Measurements from ENCODE around the gene DPH2.

Gene DPH2, protein sequence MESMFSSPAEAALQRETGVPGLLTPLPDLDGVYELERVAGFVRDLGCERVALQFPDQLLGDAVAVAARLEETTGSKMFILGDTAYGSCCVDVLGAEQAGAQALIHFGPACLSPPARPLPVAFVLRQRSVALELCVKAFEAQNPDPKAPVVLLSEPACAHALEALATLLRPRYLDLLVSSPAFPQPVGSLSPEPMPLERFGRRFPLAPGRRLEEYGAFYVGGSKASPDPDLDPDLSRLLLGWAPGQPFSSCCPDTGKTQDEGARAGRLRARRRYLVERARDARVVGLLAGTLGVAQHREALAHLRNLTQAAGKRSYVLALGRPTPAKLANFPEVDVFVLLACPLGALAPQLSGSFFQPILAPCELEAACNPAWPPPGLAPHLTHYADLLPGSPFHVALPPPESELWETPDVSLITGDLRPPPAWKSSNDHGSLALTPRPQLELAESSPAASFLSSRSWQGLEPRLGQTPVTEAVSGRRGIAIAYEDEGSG

DNA sequence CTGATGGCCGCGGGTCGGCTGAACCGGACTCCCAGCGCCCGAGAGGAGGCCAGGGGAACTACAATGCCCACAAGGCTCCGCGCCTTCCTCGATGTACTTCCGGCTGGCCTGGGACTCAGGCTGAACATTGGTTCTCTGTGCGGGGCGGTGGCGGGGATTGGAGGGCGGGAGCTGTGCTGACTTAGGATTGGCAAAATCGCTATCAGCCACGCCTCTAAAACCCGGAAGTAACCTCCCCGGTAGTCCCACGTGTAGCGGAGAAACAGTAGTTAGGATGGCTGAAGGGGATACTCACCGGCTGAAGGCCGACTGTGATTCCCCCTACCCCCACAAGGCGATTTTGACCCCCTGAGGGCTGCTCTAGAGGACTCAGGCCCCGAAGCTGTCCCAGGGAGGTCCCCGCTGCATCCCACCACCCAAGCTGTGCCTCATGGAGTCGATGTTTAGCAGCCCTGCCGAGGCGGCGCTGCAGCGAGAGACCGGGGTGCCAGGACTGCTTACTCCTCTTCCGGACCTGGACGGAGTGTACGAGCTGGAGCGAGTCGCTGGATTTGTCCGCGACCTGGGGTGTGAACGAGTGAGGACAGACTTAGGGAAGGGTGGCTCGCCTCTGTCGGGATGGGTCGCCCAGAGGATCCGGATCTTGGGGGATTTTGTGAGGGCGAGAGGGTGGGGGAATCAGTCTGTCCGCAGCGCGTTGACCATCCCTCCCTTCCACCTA, at the start of gene DPH2:
Gene DPH2 (plus strand): TSS at position 265 of the 721 bp plus-strand sequence. CDS start 166 bp downstream, at position 431.
- DNase-seq = peak; percentile 98

DNA sequence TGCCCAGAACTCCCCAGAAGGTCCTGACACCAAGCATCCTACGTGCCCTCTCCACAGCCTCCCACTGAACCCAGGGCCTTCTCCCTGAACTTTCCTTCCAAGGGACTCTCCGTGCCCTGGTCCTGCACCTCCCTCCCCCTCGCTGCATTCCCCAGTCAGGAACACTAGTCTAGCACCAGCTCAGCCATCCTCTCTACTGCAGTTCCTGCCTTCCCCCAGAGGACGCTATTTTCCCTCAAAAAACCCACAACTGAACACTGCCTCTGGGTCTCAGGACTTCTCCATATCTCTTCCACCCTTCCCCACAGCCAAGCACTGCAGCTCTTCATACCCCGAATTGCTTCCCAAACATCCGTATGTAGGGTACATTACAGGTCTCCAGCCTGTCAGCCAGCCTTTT, 48.8 kb upstream of the DPH2 start:
- DNase-seq = no peak

DNA sequence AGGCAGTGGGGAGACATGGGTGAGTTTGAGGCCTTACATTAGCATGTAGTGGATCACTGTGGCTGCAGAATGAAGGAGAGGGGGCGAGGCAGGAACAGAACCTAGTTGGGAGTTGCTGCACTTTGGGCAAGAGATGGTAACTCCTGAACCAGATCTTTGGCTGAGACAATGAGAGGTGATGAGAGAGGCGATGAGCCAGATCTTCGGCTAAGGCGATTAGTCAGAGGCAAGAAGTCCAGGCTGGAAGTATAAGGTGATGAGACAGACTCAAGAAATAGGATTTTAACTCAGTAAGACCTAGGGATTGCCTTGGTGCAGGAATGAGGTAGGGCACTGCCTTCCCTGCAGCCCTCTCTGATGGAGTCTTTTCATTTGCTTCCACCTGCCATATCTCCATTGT, 45.3 kb upstream of the DPH2 start:
- no peak for DNase-seq

DNA sequence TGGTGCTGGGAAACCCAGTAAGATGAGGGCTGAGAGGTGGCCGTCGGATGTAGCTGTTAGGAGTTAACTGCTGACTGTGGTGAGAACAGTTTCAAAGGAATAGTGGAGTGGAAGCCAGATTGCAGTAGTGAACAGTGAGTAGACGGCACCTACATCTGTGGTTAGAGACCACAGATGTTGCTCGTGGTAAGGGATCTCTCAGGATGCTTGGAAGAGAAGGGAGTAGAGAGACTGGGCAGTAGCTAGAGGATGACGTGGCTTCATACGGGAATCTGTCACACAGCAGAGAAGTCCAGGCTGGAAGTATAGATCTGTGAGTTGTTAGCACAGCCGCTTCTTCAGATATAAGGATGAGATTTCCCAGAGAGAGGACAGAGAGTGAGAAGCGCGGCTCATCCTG, 44.0 kb upstream of the DPH2 start:
- no peak for DNase-seq

DNA sequence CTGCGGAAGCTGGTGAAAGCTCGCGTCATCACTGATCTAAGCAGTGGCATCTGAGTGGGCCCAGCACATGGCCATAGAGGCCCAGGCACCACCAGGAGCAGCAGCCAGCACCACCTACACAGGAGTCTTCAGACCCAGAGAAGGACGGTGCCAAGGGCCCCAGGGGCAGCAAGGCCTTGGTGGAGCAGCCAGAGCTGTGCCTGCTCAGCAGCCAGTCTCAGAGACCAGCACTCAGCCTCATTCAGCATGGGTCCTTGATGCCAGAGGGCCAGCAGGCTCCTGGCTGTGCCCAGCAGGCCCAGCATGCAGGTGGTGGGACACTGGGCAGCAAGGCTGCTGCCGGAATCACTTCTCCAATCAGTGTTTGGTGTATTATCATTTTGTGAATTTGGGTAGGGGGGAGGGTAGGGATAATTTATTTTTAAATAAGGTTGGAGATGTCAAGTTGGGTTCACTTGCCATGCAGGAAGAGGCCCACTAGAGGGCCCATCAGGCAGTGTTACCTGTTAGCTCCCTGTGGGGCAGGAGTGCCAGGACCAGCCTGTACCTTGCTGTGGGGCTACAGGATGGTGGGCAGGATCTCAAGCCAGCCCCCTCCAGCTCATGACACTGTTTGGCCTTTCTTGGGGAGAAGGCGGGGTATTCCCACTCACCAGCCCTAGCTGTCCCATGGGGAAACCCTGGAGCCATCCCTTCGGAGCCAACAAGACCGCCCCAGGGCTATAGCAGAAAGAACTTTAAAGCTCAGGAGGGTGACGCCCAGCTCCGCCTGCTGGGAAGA, 39.5 kb upstream of the DPH2 start:
- DNase-seq = no peak

DNA sequence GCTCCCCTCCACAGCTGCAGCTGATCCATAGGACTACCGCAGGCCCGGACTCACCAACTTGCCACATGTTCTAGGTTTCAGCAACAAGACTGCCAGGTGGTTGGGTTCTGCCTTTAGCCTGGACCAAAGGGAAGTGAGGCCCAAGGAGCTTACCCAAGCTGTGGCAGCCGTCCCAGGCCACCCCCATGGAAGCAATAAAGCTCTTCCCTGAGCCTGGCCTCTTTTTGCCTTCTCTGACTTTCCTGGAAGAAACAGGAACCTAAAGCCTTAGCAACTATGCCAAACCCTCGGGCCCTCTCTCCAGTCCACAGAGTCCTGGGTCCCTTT, 38.9 kb upstream of the DPH2 start:
- DNase-seq = no peak

DNA sequence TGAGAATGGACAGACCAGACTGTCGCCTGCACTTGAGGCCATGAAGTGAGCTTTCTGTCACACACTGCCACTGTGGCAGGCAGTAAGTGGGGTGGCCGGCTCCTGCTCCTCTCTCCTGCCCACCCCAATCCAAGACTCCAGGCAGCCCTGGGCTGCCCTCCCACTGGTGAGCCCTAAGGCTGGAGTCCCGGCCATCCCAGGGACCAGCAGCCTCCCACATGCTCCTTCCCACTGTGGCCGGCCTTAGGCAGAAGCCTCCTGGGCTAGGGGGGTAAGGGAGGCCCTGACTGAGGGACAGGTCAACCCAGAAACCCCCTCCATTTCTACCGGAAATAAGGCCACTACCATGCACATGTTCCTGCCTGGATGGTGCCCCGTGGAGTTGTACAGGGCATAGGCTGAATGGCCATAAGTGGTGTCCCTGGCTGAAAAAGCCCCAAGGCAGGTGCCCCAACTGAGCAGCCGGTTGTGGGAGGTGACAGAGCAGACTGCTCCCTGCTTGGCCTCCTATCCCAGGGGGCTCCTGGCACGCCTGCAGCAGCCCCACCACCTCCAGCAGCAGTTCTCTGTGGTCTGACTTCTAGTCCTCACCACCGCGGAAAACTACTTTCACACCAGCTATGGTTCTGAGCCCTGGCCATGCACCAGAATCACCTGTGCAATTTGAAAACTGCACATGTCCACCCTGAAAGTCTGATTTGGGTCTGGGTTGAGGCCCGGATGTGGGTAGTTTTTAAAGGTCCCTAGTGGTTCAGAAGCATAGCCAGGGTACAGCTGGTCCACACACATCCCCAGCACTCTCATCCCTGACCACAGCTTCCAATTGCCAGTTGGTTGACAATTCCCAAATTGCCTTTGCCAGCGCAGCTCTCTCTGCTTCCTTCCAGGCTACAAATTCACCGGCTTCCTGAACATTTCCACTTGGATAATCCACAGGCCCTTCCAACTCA, 37.8 kb upstream of the DPH2 start:
- no peak for DNase-seq

DNA sequence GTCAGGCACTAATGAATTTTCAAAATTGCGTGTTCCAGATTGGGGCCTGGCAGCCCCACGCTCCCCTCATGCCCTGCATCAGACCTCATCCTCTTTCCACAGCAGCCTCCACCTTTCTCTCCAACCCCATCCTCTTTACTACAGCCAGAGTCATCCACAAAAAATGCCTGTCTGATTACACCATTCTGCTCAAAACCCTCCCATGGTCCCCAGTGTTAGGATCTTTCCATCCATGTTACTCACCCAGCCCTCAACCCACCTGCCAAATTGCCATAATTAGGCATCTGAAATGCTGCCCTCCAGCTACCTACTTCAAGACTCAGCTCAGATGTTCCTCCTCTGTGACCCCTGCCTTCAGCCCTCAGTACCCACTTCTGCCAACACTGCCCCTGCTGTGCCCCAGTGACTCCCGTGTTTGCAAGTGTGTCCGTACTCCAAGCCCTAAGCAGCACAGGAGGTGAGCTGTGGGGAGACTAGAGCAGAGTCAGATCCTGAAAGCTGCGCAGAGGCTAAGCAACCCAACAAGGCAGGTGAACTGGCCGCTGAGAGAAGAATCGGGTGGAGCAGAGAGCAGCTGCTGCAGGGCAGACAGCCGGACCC, 36.9 kb upstream of the DPH2 start:
- DNase-seq = peak; percentile 51

DNA sequence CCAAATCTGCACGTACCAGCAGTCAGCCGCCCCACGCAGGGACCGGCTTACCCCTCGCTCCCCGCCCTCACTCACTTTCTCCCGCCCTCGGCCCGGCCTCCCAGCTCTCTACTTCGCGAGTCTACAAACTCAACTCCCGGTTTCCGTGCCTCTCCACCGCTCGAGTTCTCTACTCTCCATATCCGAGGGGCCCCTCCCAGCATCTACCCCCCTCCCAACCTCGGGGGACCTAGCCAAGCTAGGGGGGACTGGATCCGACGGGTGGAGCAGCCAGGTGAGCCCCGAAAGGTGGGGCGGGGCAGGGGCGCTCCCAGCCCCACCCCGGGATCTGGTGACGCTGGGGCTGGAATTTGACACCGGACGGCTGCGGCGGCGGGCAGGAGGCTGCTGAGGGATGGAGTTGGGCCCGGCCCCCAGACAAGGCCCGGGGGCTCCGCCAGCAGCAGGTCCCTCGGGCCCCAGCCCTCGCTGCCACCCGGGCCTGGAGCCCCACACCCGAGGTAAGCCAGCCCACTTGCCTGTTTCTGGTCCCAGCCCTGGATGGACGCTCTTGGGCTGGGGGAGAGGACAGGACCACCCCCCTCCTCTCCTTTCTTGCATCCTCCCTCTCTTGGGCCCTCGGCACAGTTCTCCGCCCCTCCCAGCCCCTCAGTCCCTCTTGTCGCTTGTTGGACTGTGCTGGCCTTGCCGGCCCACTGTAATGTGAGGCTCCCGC, 36.3 kb upstream of the DPH2 start, which contains the start of gene ARTN:
Gene ARTN (plus strand): TSS at position 416 of the 715 bp plus-strand sequence. CDS start 1,856 bp downstream, outside the sequence.
- peak; percentile 69 for DNase-seq

DNA sequence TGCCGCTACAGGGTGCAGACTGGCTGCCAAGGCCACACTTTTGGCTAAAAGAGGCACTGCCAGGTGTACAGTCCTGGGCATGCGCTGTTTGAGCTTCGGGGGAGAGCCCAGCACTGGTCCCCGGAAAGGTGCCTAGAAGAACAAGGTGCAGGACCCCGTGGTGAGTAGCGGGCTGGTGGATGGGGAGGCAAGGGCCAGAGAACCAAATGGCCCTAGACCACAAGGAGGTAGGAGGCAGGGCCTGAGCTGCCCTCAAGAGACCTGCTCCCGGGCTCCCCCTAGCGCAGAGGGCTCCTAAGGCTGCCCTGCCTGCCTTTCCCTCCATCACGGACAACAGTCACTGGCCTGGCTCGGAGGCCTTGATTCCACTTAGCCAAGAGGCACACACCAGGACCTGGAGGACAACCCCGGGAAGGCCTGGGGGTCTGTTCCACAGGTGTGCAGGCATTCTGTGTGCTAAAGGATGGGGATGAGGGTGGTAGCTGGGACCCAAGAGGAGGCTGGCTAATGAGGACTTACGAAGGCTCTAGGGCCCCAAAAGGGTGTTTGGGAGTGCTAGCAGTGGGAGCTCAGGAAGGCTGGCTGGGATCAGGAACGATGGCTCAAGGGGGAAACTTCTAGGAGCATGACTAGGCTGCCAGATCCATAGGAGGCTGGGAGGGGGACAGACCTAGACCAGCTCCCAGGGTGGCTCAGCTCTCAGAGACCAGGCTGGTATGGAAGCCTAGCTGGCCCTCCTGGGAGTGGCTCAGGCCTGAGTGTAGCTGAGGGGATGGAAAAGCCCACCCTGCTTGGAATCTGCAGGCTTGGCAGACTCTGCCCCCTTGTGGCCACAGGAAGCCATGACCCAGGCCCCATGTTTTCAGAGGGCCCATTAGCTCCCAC, 35.5 kb upstream of the DPH2 start:
- peak; percentile 57 for DNase-seq

DNA sequence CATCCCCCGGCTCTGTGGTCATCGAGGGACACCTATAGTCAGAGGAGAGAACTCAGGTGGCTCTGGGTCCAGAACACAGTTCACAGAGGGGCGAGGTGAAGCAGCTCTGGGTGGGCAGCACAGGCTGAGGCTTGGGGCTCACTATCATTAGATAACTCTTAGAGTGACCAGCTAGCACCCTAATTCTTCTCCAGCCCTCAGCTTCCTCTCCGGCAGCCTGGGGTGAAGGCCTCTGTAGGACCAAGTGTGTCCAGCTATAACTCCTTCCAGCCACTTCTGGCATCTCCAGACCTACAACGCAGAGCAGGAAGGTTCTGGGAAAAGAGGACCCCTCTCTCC, 34.9 kb upstream of the DPH2 start:
- no peak for DNase-seq

DNA sequence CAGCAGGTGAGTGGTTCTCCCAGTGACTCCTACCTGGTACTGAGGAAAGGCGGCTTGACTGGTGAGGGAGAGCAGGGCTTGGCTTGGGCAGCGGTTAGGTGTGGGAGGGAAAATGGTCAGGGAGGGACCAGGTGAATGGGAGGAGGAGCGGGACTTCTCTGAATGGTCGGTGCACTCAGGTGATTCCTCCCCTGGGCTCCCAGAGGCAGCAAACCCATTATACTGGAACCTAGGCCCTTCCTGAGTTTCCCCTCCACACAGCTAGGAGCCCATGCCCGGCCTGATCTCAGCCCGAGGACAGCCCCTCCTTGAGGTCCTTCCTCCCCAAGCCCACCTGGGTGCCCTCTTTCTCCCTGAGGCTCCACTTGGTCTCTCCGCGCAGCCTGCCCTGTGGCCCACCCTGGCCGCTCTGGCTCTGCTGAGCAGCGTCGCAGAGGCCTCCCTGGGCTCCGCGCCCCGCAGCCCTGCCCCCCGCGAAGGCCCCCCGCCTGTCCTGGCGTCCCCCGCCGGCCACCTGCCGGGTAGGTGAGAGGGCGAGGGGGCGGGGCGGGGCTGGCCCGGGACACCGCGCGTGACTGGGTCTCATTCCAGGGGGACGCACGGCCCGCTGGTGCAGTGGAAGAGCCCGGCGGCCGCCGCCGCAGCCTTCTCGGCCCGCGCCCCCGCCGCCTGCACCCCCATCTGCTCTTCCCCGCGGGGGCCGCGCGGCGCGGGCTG, 33.9 kb upstream of the DPH2 start:
- no peak for DNase-seq

DNA sequence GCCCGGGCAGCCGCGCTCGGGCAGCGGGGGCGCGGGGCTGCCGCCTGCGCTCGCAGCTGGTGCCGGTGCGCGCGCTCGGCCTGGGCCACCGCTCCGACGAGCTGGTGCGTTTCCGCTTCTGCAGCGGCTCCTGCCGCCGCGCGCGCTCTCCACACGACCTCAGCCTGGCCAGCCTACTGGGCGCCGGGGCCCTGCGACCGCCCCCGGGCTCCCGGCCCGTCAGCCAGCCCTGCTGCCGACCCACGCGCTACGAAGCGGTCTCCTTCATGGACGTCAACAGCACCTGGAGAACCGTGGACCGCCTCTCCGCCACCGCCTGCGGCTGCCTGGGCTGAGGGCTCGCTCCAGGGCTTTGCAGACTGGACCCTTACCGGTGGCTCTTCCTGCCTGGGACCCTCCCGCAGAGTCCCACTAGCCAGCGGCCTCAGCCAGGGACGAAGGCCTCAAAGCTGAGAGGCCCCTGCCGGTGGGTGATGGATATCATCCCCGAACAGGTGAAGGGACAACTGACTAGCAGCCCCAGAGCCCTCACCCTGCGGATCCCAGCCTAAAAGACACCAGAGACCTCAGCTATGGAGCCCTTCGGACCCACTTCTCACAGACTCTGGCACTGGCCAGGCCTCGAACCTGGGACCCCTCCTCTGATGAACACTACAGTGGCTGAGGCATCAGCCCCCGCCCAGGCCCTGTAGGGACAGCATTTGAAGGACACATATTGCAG, 33.2 kb upstream of the DPH2 start:
- peak; percentile 14 for DNase-seq

DNA sequence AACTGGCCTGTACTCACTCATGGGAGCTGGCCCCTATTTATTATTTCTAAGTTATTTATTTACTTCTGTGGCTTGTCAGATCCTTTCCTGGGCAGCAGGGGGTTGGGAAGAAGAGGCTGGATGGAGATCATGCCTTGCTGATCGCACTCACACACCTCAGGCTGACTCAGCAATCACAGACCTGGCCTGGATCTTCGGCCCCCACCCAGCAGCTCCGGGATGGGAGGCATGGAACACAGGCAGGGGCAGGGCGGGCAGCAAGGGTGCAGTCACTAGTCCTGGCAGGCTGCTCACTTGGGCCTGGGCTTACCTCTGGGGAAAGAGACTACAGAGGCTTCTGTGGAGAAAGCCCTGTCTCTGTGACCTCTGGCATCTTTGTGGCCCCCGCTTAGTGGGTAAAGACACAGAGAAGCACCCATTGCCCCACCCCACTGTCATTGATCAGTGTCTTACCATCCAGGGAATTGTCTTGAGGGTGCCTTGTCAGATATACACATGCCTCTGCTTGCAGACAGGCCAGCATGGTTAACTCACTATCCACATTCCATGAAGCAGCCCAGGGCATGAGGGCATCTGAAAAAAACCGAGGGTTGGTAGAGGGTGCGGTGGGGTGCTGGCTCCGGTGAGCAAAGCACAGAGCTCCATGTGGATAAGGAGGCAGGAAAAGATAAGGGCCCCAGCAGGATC, 32.5 kb upstream of the DPH2 start:
- DNase-seq = no peak

DNA sequence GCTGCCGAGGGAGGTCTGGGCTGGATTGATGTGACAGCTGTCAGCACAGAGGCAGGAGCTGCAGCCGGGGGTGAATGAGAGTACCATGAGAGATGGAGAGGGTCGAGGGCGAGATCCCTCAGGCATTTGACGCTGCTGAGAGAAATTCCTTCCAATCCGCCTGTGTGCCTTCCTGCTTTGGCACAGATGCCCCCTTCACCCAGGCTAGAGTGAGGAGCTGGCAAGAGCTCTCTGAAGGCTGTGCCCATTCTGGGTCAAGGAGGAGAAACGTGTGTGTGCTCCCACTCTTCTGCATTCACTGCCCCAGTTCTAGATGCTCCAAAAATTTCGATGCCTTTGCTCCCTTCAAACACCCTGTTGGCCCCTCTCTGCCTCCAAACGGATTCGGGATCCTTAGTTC, 31.4 kb upstream of the DPH2 start:
- DNase-seq = no peak

DNA sequence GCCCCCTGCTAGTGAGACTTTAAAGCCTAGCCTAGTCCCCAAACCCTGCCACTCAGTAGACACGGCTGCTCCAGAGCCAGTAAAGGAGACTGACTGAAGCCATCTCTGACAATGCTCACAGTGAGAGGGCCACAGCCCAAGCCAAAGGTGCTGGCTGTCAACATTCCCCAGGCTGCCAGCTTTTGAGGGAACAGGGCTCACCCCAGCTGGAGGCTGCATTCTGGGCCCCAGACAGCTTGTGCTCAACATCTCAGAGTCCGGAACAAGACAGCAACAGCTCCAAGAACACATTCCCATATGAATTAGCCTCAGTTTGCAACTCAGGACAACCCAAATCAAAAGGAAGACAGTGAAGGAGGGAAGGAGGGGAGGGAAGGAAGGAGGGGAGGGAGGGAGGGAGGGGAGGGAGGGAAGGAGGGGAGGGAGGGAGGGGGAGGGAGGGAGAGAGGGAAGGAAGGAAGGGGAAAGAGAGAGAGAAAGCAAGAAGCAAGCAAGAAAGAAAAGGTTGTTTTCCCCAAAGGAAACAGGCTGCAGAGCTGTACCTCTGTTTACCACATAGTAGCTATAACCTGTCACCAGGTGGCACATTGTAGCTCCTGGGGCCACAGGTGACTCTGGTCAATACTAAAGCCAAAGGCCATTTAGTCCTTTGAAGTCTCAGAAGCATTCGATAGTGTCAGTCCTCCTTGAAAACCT, 30.8 kb upstream of the DPH2 start:
- DNase-seq = no peak

DNA sequence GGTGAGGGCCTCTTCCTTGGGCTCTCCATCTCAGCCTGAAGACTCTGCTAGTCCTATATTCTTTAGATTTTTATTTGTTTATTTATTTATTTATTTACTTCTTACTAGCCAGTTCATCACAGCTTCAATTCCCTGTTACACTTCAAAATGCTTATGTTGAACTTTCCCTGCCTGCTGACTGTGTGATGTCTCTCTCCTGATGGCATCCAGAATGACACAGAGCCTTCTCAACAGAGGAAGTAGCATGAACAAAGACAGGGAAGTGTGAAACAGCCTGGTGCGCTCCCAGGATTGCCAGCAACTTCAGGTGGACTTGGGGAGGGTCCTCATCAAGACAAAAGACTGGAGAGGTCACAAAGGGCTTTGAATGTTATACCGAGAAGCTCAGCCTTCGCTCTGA, 27.4 kb upstream of the DPH2 start:
- DNase-seq = no peak

DNA sequence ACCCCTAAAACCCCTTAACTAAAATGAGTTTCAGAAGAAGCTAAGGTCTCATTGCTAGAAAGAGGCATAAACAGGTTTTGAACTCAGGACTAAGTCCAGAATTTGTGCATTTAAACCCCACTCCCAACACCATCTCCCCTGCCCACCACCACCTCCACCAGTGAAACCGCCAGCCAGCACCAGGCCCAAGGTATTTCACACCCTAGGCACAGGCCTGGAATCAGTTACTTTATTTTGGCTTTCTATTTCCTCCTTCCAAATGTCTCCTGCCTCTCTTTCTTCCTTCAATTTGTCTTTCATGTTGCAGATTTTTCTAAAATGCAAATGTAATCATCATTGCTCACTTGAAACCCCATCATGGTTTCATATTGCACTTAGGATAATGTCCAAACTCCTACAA, 24.9 kb upstream of the DPH2 start:
- DNase-seq = no peak

Measured in NCI-H345 (cell line).